NCI-H1436 treated with DMSO at 0.1 percent for 48 hours (cell line): Measurements from ENCODE around the gene IL12B.
"Not testable (repeated sequence)": the region's sequence is repeated elsewhere in the genome, so short reads cannot be mapped to it uniquely, and the experiment has no call there.

Experiments
- DNase-seq: peaks from one replicate; lab custom pipeline; 2025; lab: John Stamatoyannopoulos, UW

Gene IL12B

DNA sequence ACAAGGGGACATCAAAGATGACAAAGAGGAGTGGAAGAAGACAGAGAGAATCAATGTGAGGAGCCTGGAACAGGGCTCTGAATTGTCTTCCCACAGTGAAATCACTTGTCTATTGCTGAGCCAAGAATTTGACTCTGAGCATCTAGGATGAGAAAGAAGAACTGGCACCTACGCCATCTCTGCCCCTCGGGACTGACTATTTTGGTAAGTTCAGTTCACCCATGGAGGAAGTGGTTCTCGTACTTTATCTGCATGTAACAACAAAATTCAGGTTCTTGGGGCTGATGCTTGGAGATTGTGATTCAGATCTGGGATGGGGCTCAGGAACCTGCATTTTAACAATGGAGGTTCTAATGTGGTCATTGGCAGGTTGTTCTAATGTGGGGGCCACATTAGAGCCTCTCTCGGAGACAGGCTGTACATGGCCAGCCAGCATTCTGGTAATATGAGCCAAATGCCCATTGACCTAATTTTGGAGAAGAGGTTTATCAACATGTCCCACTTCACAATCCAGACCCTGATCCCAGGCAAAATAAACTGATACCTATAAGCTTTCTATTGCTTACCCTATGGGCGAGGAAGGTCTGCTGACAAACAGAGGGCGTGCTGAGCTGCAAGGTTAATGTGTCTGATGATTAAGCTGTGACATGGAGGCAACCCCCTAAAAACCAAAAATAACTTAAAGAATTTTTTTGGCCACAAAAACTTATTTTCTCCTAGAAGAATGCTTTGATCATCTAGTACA is 2.7 kb upstream of the IL12B start:
- no peak for DNase-seq

DNA sequence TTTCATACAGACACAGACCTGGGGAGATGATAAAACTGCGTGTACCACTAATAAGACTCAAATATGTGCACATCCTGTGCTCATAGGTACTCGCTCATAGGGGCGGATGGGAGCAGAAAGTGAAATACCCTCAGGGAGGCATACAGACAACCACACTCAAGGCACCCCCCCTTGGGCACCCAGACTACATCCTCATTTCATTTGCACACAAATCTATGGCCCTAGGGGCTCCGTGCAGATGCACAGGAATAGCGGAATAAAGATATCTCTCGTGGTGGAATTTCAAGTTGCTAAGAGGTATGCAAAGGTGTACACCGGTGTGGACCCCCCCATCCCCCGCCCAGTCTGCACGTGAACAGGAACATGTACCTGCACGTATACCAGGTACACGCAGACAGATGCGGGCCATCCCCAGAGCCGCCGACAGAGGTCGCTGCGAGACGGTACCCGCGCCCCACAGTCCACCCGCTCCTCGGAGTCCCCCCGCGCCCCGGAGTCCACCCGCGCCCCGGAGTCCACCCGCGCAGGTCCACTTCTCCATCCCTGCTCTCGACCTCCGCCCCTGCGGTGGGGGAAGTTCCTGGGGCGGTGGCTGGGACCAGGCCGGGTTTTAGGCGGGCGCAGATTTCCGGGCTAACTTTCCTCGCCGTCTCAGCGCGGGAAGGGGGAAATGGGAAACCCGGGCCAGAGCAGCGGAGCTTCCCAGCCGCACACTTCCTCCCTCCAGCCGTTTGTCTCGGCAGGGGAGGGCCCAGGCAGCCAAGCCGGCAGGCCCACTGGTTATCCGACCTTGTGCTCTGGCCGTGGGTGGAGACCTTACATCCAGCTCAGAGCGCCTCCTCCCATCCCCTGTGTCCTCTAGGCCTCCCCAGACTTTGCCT is 1.0 kb upstream of the IL12B start:
- no peak for DNase-seq

DNA sequence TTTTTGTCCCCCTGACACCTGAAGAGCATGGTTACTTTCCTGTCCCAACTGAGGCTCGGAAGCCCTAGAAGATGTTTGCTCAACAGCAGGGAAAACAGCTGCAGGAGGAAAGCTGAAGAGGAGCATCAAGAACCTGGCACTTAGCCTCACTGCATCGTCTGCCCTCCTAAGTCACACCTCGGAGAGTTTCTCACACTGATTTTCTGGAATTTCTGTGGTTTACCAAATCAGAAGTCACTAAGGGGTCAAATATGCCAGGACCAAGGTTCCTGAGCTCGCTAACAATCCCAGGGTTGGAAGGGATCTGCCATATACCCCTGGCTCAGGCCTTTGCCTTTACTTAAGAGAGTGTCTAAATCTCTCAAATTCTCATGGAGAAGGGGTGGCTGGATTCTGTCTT is 5.3 kb downstream of the IL12B start:
- DNase-seq: no peak

DNA sequence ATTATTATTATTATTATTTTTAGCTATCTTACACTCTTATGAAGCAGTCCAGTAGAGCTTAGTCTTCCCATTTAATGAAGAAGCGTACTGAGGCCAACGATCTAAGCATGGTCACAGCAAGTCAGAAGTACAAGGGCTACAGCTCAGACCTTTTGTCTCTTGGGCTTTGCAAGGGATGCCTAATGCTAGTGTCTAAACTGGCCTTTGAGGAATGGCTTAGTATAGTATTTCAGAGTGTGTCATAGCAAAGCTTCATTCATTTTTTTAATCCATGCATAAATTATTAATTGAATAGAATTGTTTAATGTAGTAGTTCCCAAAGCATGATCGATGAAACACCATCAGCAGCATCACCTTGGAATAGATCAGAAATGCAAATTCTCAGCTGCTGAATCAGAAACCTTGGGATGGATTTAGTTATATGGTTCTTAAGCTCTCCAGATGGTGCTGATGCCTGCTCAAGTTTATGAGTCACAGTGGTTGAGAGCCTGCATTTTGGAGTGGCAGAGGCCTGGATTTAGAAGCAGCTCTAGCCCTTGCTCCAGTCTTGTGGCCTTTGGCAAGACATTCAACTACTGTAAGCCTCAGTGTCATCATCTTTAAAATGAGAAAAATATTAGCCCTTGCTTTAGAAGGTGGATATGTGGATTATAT is 6.1 kb downstream of the IL12B start:
- no peak for DNase-seq

DNA sequence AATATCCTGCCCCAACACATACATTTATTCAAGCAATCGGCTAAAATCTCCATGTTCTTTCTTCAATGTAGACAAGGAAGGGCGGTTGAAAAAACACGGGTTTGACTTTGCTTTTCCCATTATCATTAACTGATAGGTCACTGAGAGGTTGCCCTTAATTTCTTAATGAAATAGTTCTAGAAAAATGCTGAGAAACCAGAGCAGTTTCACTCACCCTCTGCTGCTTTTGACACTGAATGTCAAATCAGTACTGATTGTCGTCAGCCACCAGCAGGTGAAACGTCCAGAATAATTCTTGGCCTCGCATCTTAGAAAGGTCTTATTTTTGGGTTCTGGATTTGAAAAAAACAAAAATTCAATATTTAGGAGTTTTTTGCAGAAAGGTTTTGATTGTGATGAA is 8.1 kb downstream of the IL12B start:
- DNase-seq: no peak

DNA sequence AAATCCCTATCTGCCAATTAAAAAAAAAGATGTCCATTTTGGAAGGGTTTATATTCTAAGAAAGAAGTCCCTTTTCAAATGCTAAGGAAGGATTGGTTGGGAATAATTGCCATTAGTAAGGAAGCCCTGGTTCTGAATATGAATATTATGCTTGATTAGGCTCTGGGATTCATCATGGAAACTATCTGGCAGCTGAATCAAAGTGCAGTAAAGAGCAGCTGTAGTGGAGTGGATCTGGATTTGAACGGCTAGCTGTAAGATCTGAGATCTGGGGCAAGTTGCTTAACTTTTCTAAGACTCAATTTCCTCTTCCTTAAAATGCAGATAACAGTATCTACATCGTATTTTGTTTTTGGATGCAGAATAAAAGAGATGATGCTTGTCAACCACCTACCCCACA is 10.5 kb downstream of the IL12B start:
- no peak for DNase-seq

DNA sequence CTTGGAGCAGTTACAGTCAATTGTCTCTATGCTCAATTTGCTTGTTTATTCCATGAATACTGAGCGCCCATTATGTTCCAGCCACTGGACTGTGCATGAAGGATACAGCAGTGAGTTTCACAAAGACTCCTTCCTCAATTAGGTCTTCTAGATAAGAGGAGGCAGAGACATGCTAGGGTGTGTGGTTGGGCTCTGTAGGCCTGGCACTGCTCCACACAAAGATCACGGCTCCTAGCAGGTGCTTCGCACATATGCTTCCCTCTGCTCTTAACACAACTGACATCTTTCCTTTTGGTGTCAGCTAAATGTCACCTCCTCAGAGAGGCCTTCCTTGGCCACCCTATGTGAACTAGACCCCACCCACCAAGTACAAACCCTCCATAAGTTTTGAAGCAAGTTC is 10.9 kb downstream of the IL12B start:
- no peak for DNase-seq

DNA sequence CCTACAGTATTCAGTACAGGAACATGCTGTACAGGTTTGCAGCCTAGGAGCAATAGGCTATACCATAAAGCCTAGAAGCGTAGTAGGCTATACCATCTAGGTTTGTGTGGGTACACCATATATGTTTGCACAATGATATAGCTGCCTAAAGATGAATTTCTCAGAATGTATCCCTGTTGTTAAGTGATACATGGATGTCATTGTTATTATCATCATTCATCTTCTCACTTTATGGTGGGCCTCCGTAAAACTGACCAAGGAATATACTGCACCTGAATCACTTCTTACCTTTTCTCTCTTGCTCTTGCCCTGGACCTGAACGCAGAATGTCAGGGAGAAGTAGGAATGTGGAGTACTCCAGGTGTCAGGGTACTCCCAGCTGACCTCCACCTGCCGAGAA is 11.8 kb downstream of the IL12B start:
- no peak for DNase-seq

DNA sequence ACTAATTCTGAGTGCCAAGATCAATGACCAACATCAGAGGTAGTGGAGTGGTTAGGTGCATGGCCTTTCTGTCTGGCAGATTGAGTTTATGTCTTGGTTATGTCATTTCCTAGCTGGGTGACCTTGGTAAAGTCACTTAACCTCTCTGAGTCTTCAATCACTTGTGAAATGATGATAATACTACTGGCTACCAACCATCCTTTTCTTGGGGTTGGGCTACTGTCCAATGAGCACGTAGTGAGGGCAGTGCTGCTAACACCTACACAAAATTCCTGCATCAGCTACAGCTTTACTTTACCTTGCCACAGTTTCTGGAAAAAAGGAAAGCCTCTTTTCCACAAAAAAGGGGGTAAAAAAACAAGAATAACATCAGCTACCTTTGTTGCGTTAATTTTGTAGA is 12.4 kb downstream of the IL12B start:
- DNase-seq: no peak

DNA sequence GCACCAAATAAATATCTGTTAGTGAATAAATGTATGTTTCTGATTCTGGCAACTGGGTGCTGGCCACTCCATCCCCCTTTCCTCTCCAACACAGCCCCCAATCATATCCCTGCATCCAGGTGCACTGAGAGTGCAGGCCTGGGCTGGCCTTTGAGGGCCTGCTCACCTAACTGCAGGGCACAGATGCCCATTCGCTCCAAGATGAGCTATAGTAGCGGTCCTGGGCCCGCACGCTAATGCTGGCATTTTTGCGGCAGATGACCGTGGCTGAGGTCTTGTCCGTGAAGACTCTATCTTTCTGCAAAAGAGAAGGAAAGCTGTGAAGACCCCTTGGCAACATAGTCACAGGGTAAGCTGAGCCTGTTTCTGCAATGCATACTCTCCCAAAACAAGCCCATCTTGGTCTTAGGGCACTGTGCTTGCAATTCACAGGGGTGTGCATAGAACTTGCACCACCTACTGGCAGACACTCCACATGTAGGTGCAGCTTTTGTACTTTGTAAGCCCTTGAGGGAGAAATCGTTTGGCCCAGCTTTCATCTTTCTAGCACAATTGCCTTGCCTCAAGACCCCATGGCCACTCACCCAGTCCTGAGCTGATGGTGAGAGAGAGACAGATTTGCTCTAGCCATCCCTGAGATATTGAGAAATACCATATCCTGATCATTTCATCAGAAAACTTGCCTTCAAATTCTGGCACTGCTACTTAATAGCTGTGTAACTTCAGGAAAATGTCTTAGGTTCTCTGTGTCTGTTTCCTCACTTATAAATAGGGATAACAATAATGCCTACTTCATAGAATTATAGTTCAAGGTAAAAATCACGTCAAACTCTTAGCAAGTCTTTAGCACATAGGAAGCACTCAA is 13.5 kb downstream of the IL12B start:
- no peak for DNase-seq

DNA sequence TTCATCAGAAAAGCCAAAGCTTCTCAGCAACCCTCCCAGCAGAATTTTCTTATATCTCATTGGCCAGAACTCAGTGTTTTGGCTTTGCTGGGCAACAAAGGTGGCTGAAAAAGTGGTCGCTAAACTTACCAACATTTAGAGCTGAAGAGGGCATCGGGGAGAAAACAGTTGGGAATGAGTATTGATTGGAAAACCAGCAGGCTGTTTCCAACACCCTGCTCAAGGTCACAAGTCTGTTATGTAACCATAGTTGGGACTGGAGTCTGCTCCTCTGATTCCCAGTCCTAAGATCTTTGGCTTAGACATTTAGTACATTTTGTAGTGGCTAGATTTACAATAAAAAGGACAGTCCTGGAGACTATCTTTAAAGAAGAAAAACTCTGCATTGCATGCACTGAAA is 17.1 kb downstream of the IL12B start:
- no peak for DNase-seq

DNA sequence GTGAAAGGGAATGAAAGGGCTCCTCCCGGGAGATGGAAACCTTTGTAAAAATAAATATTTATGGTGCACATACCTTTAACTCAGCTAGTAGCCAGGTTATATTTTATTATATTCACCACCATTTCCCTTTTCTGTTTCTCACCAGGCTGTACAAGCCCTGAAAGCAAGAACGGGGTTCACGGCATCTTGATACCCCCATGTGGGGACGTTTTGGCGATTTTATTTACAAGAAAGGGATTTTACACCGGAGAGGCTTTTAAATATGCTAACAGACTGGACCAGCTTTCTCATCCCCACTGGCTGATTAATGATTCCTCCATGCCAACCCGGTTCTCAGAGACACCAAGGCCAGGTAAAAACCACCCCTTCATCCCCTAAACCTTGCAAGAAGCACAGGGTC is 19.2 kb downstream of the IL12B start:
- no peak for DNase-seq

DNA sequence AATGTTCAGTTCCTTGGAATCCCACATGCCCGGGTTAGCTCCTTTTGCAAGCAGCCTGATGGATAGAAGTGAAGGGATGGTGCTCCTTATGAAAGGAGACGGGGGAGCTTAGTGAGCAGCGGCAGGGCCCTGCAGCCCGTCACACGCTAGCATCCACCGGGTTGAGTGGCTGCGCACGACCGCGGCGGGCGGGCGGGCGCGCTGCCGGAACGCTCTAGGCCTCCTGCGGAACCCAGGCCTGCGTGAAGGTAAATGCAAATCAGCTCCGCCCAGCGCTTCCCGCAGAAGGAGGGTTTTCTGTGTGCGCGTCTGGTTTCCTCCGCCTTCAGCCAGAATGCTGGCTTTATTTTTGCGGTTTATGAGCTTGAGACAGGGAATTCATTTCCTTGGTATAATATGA is 19.8 kb downstream of the IL12B start:
- no peak for DNase-seq

DNA sequence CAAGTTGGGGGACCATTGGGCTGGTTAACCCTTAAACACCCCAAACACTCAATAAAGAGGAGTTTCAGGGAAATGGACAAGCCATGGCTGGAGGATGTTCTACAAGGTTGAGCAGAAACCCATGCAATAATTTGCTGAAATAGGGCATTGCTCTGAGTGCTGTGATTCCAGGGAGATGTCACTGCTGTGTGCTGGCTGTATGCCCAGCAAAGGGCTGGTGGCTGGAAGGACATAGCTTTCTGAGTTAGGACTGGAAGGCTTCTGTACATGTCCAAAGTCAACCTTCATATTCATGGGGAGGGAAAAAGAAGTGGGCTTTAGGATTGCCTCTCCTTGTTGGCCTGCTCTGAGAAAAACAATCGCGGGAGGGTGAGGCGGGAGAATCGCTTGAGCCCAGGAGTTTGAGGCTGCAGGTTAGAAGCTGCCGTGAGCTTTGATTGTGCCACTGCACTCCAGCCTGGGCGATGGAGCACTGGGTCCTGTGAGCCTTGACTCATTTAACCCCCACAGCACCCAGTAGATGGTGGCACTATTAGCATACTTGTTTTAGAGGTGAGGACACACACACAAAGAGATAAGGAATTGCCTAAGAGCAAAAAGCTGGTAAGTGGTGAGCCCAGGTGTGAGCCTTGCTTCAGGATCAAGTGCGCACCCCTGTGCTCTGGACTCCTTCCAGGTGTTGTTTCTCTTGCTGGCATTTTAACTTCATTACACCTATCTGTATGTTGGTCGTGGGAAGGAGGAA is 20.4 kb downstream of the IL12B start:
- no peak for DNase-seq

DNA sequence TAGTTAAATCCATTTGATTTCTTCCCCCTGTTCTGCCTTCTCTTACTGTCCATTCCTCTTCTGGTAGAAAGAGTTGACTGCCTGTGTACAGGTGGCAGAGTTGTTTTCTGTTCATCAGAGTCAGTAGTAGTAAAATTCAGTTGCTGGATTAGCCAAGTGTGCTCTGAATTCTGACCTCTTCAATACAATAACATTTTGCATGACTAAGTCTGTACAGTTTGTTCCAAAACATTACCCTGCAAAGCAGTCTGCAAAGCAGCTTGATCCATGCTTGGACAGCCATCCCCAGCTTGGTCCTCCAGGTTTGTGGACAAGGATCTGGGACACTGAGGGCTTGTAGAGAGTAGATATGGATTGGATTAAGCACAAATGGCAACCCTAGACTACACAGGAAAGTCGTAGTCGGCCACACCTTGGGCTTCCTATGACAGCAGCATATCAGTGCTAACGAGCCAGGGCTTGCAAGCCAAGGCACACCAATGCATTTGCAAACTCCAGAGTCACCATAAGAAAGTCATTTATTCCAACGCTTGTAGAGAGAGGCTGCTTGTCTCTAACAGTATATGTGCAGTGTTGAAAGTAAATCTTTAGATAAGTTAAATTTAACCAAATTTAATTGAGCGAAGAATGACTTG is 25.2 kb downstream of the IL12B start:
- DNase-seq: no peak

DNA sequence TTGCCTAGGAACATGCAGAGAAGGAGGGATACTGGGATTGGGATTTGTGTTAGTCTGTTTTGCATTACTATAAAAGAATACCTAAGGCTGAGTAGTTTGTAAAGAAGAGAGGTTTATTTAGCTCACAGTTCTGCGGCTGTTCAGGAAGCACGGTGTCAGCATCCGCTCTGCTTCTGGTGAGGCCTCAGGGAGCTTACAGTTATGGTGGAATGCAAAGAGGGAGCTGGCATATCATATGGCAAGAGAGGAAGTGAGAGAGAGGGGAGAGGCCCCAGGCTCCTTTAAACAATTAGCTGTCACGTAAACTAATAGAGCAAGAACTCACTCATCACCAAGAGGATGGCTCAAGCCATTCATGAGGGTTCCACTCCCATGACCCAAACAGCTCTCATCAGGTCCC is 27.0 kb downstream of the IL12B start:
- no peak for DNase-seq

DNA sequence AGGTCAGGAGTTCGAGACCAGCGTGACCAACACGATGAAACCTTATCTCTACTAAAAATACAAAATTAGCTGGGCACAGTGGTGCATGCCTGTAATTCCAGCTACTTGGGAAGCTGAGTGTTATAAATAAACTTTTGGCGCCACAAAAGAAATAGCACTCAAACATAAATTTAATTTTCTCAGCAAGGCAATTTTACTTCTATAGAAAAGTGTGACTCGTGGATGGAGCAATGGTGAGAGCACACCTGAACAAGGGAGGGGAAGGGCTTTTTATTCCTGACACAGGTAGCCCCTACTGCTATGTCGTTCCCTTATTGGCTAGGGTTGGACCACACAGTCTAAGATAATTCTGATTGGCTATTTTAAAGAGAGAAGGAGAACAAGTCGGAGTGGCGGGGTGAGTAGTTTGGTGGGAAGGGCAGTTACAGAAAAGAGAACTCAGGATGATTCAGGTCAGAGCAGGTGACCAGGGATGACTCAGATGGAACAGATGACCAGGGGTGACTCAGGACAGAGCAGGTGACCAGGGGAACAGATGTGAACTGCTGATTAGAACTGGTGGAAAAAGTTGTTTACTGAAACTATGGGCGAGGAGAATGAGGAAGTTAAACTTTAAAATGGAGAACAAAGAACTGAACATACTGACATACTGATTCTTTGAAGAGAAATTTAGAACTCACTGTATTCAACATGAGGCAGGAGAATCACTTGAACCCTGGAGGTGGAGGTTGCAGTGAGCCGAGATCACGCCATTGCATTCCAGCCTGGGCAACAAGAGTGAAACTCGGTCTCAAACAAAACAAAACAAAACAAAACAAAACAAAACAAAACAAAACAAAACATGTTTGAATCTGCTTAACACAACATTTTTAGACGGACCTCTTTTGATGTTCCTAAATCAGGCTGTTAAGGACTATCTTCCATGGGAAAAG is 28.1 kb downstream of the IL12B start:
- DNase-seq: not testable (repeated sequence)

DNA sequence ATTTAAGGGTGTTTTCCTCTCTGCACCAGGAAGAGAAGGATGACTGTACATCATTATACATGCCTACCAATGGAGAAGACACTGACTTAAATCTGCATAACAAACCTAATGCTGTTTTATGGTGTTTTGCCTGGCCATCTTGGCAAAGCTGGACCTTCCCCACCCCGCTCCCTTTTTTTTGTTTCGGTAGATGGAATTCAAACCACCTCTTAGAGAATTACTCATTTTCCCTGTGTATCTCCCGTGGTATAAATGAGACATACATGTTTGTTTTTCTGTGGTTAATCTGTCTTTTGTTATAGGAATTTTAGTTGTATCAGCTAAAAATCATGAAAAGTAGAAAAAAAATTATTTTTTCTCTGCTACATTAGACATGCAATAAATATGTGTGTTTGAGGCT is 28.8 kb downstream of the IL12B start:
- no peak for DNase-seq

DNA sequence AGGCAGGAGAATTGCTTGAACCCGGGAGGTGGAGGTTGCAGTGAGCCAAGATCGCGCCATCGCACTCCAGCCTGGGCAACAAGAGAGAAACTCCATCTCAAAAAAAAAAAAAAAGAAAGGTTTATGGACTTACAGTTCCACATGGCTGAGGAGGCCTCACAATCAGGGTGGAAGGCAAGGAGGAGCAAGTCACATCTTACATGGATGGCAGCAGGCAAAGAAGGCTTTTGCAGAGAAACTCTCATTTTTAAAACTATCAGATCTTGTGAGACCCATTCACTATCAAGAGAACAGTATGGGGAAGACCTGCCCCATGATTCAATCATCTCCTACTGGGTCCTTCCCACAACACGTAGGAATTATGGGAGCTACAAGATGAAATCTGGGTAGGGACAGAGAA is 33.0 kb downstream of the IL12B start:
- not testable (repeated sequence) for DNase-seq

DNA sequence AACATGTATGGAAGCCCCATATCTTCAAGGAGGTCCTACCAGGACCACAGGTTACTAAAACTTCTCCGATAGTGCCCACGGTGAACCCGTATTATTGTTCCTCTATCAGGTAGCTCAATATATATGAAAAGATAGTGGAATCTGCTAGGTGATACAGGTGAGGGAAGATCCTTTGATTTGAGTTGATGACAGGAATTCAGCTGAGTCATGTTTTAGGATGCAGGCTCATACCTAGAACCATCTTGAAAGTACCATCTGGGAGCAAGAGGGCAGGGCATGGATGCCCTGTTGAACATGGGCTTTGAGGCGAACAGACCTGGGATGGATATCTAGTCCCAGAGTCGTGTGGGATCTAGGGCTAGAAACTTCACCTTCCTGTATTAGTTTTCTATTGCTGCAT is 35.4 kb downstream of the IL12B start:
- DNase-seq: no peak
